ENCODE measurements around the gene MXI1. TPM values are rescaled to one million over a fixed set of nuclear protein-coding genes. Genes with fewer than 3 reads are reported as not detected.

The MXI1 gene
- 5.9 and 12.1 TPM in 2 replicates for total RNA-seq

DNA sequence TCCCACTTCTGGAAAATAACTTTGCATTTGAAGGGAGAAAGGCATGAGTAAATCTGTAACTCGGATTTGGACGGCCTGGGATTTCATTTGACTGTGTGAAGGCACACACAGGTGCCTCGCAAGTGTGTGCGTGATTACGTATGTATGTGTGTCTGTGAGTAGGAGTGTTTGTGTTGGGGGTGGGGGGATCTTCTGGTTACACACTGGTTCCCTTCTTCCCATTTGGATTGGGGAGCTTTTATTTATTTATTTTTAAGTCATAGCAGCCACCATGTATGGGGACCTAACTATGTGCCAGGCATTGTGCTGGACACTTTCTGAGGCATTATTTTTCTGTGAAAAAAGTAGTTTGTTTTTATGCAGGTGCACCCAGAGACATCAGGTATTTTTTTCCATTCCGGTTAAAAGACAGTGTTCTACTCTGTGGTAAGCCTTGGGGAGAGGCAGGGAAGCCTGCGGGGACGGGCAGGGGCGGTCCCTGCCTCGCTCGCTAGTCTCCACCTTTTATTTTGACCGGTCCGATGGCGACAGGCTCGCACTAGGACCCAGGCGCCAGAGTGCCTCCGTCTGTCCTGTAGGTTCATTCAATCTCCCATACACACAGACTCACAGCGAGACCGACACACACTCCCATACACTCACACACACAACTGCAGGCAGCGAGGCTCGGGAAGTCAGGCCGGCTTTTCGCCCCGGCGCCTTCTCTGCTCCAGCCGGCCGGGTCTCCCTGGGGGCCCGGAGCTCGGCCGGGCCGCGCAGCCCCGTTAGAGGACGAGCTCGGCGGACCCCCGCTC is at the start of gene MXI1:
Gene MXI1 (plus strand): TSS at position 595 of the 794 bp plus-strand sequence. CDS start 204 bp downstream, outside the sequence.
- DNase-seq (ENCODE audit: low read depth in 2 of 2), result peak; percentile 76 to 85

GRCh38 chr10:110158051-110159005 is 49.1 kb upstream of the MXI1 start:
- no peak for DNase-seq (ENCODE audit: low read depth in 2 of 2)

DNA sequence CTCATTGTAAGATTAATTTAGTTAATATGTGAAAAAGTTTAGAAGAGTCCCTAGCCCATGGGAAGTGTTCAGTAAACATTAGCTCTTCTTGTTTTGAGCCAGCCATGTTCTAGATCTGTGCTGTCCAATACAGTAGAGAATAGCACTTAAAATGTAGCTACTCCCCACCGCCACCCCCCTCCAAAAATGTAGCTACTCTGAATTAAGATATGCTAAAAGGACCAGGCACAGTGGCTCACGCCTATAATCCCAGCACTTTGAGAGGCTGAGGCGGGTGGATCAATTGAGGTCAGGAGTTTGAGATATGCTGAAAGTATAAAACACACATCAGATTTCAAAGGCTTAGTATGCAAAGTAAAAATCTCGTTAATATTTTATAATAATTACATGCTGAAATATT is 47.3 kb upstream of the MXI1 start:
- DNase-seq (ENCODE audit: low read depth in 2 of 2), result no peak

DNA sequence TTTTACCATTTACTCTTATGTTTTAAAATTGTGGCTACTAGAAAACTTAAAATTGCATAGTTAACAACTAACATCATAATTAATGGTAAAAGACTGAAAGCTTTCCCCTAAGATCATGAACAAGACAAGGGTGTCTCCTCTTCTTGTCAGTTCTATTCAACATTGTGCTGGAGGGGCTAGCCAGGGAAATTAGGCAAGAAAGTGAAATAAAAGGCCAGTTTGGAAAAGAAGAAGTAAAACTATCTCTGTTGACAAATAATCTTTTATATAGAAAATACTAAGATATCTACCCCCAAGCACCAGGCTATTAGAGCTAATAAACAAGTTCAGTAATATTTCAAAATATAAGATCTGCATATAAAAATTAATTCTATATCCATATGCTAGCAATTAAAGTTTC is 46.9 kb upstream of the MXI1 start:
- DNase-seq (ENCODE audit: low read depth in 2 of 2), result no peak

GRCh38 chr10:110162741-110163145 is 44.7 kb upstream of the MXI1 start:
- DNase-seq (ENCODE audit: low read depth in 2 of 2), result no peak

DNA sequence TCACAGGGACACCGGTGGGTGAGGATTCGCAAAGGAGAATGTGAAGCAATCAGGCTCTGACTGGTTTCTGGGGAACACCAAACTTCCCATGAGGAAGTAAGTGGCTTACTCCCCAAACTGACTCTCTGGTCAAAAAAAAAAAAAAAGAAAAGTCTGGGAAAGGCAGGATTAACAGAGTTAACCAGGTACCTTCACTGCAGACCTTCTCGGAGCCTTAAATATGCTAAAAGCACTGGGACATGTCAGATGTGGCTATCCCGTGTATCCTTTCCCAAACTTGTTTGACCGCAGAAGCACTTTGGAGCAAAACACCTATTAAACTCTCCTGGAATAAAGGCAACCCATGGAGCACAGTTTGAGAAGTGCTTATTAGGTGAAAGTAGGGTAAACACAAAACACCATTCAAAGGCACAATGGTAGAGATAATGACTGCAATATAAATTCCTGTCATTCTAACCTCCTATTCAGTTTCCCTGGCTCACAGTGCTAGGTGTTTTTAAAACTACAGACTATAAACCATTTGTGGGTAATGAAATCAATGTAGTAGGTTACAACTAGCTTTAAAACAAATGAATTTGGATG is 44.1 kb upstream of the MXI1 start:
- no peak for DNase-seq (ENCODE audit: low read depth in 2 of 2)

DNA sequence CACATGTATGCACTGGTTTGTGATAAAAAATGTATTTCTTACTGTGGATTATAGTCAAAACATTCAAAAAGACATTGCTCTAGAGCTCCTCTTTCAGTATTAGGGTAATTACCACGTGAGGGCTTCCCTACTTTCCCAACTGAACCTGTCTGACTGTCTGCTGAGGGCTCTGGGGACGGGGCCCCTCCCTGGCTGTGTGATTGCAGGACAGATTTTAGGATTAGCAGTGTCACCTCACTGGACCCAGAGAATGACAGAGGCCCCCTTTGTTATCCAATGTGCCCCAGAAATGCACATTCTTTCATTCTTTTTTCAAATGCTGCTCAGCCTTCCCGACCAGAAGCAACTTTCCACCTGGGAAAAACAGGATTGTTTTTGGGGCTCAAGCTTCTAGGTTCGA is 43.6 kb upstream of the MXI1 start:
- no peak for DNase-seq (ENCODE audit: low read depth in 2 of 2)

GRCh38 chr10:110165239-110165638 is 42.2 kb upstream of the MXI1 start:
- DNase-seq (ENCODE audit: low read depth in 2 of 2), result no peak

DNA sequence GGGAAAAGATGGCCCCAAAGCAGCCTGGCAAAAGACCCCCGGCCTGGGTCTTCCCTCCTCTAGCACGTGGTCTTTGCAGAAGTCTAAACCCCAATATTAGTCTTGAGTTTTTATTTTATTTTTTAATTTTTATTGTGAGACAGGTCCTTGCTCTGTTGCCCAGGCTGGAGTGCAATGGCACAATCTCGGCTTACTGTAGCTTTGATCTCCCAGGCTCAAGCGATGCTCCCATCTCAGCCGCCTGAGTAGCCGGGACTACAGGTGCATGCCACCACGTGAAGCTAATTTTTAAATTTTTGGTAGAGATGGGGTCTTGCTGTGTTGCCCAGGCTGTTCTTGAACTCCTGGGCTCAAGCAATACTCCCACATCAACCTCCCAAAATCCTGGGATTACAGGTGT is 40.3 kb upstream of the MXI1 start:
- DNase-seq (ENCODE audit: low read depth in 2 of 2), result no peak

DNA sequence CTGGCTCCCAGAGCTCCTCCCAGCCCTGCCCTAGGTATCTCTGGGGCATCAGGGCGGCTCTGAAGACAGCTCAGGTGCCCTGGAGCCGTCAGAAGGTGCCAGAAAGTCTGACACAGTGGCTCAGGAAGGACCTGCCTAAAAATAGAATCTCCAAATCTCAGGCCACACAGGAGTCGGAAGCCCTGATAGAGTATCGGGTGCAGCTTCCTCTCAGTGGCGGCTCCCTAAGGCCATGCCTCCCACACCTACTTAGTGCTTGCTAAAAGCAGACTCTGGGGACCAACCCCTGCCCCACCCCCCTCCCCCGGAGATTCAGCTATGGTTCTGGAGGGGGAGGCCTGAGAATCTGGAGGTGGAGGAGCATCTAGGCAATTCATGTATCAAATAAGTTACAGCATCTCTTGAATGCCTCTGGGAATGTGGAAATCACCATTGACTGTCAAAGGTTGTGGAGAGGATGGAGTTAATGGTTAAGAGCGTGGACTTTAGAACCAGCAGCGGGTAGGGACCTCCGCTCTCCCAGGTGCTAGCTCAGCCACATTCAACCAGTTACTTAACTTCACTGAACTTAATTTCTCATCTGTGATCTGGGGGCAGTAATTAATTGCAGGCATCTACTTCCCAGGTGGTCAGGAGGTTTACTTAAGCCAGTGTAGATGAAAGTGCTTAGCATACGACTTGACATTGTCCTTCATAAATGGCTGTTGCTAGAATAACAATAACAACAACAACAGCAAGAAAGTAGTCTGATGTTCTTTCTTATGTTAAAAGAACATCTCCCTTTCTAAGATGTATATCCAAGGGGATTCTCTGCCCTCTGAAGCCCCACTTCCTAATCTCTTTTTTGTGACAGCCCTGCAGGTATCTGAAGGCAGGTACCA is 38.6 kb upstream of the MXI1 start:
- DNase-seq (ENCODE audit: low read depth in 2 of 2), result no peak

DNA sequence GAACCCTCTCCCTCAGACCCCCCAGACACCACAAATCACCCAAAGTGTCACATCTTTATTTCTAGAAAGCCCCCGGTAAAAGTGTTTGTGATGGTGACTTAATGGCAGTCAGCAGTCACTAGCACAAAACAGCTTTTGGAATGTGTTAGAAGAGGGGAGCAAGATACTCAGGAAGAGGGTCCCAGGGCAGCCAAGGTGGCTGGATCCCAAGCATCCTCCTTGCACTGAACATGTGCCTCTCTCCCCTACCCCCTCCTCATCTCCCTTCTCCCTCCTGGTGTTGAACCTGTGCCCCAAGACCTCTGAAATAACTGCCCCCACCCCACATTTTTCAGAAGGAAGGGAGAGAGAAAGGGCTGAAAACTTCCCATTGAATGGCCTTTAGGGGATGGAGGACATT is 37.8 kb upstream of the MXI1 start:
- no peak for DNase-seq (ENCODE audit: low read depth in 2 of 2)

DNA sequence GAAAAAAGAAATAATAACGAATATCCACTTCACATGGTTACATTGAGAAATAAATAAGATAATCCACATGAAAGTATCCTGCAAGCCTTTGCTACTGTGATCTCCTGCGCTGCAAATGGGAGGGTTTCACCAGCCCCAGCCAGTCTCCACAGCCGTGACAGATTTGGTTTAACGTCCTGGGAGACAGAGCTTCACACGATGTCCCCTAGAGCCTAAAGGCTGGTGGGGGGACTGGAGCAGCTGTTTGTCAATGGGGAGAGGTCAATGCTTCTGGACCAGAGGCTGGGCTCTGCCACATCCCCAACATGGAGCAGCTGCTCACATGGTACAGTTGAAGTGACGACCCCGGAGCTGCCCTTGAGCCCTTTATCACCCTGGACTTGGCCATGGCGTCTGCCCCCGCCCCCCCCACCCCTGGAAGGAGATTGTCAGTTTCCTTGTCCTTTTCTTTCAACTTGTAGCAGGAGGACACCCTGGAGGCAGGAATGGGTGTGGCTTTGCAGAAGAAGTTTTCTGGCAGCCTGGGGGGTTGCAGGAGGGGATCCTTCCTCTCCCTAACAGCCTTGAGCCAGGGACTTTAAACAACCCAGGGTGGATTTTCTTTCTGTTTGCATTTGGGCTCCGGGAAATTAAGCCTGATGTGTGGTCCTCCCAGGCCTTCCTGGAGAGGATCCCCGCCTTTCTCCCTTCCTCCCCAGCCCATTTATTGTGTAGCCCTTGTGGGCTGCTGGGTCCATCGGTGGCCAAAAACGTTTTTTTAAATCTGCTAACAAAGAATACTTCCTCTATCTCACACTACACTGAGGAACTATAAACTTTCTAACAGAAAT is 37.0 kb upstream of the MXI1 start:
- DNase-seq (ENCODE audit: low read depth in 2 of 2), result no peak

GRCh38 chr10:110171032-110171431 is 36.4 kb upstream of the MXI1 start:
- DNase-seq (ENCODE audit: low read depth in 2 of 2), result no peak

GRCh38 chr10:110172155-110172554 is 35.2 kb upstream of the MXI1 start:
- DNase-seq (ENCODE audit: low read depth in 2 of 2), result no peak

DNA sequence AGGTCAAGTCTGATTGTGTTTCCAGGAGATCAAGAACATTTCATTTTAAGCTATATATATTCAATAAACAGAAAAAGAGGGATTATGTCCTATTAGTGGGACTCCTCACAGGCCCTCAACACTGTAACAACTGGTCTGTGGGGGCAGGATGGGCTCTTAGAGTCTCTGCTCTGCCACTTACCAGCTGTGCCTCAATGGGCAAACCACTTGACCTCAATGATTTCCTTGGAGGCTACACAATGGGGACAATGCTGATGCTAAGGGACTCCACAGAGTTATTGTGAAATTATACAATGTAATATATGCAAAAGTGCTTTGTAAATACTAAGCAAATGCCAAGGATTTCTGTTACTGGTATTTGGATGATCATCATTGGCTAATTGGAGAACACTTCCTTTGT is 33.2 kb upstream of the MXI1 start:
- DNase-seq (ENCODE audit: low read depth in 2 of 2), result no peak

- DNase-seq (ENCODE audit: low read depth in 2 of 2), result no peak
Observed at GRCh38 chr10:110174816-110175215, 32.6 kb upstream of the MXI1 start.

- no peak for DNase-seq (ENCODE audit: low read depth in 2 of 2)
Observed at GRCh38 chr10:110175406-110175805, 32.0 kb upstream of the MXI1 start.

DNA sequence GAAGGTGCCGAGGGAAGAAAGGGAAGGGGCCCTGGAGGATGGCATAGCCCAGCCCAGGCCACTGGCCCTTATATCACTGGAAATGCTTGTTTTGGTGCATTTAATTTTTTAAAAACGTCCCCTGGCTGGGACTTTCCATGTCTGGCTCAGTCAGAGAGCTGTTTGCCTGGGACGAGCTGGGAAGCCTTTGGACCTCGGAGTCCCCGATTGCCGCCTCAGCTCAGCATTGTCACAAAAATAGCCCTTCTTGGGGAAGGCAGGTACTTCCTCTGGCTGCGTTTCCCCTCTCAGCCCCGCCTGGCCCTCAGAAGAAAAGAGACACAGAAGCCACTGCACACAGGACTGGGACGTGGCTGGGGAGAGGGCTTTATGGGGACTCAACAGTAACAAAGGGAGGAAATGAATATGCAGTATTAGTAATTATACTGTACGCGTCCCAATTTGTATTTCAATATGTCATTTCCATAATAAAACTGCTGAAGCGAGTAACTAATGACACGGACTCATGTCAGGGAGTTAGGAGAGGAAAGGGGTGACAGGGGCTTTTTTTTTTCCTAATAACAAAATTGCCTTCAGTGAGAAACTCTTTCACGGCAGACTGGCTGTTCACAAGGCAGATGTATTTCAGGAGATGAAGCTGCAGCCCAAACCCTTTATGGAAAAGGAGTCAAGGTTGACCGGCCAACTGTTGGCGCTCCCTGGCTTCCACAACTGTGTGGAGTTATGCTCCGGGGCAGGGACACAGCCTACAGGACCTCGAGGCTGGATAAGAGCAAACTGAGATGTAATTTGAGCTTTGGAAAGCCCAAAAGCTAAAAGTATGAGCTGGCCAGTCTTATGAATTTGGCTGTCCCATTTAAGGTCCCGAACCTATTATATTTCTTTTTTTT is 31.0 kb upstream of the MXI1 start:
- DNase-seq (ENCODE audit: low read depth in 2 of 2), result peak in 1 of 2 donors; percentile 35

DNA sequence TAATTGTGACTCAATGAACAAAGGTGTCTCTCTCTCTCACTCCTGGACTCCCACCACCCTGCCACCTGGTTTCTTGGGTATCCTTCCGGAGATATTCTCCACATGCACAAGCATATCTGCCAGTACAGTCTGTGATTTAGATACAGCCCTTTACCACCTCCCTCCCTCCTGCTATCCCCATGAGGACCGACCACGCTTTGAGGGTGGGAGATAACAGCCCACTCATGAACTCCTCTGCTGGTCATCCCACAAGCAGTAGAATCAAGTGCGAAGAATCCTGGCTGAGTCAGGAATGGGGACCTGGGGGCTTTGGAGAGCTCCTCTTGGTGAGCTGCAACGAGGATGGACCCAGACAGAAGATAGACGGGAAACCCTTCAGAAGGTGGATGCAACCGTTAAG is 28.2 kb upstream of the MXI1 start:
- DNase-seq (ENCODE audit: low read depth in 2 of 2), result no peak

Data from lung microvascular endothelial cell (primary cell).